Left colon (tissue), 2 donors: ENCODE measurements around the gene NEK7. TPM values are rescaled to one million over a fixed set of nuclear protein-coding genes. Genes with fewer than 3 reads are reported as not detected.
"Not testable (repeated sequence)": the region's sequence is repeated elsewhere in the genome, so short reads cannot be mapped to it uniquely, and the experiment has no call there.

ENCODE experiments used
- ATAC-seq: fragments of 200-7000 bp; cut with Tn5 transposase; one replicate; pipeline ENCODE4 v1.9.1; 2020; ENCODE audit warnings: mild to moderate bottlenecking, moderate library complexity
- DNase-seq, 2 donors: peaks; one replicate each; pipeline ENCODE4 v3.0.0-alpha.2; 2020
- intact Hi-C, 2 donors: fragments of 100-400 bp; cut with DNase I in 1 of 2; cut with micrococcal nuclease in 1 of 2; formaldehyde crosslinking; loops; one replicate each; pipeline versions ENCODE4 v1.11.2 to v1.14.0; 2022; cut with DNase I, micrococcal nuclease
- long read RNA-seq: library from polyadenylated mRNA; unstranded; transcript quantifications from one replicate; pipeline ENCODE4 v2.0.0, GENCODE V29; 2021
- total RNA-seq, 2 donors: library from RNA; stranded (reverse); fragmentation: NEBNext Ultra II Directional; extraction: Animal tissue kit (Norgen Biotek cat#: 25700); gene quantifications; one replicate each; pipeline ENCODE4 v1.2.1, GENCODE V29; 2021
- donor health status: DM: no; HTN: no; CAD: no.
- donor health status: DM: yes; HTN: yes; CAD: no.

NEK7 gene
- 10 to 100 TPM; 44.0 to 61.3 TPM for total RNA-seq
- long read RNA-seq, full-length matches to known transcripts = 40 of 50 reads
- long read RNA-seq, partial matches to known transcripts = 2 of 50 reads
- long read RNA-seq, other reads (novel, unspliced or antisense) = 8 of 50 reads

- DNase-seq (peak; percentile 87 to 88), ATAC-seq (peak; percentile 83)
- intact Hi-C loops = no loop called here
These were observed at the start of gene NEK7 for GRCh38 chr1:198156745-198157240. TSS of gene NEK7 (plus strand) at chr1:198156998. CDS start at chr1:198232581, 75,583 bp downstream.

DNA sequence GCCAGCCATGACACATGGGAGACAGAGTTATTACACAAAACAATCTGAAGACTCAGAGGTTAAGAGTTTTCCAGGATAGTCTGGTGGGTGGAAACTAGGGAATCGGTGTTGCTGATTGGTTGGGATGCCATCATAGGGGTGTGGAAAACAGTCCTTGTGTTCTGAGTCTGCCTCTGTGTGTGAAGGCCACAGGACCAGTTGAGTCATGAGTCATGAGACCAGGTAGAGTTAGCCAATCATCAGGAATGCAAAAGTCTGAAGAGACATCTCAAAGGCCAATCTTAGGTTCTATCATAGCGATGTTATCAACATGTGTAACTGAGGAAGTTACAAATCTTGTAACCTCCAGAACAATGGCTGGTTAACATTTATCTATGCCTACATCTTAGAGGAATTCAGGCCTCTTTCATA lies 49.7 kb upstream of the NEK7 start:
- DNase-seq = no peak
- no peak for ATAC-seq
- intact Hi-C loops = no loop called here

GRCh38 chr1:198108636-198109370 lies 48.0 kb upstream of the NEK7 start:
- intact Hi-C loops = no loop called here

DNA sequence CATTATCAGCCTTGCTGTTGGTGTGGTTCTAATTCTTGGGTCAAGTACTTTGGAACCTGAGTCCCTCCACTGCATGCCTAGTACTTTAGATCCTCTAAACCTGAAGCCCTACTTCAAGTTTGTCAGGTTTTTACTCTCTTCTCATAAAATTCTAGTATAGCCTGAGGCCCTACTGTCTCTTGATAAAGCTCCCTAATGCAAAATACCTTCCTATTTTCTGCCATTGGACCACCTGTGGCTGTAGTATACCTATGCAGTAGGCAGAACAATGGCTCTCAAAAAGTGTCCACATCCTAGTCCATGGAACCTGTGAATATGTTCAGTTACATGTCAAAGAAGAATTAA lies 47.5 kb upstream of the NEK7 start:
- DNase-seq (no peak), ATAC-seq (no peak)
- intact Hi-C loops = no loop called here

More at GRCh38 chr1:198108636-198109370, 48.0 kb upstream of the NEK7 start:
- DNase-seq (no peak), ATAC-seq (no peak)

DNA sequence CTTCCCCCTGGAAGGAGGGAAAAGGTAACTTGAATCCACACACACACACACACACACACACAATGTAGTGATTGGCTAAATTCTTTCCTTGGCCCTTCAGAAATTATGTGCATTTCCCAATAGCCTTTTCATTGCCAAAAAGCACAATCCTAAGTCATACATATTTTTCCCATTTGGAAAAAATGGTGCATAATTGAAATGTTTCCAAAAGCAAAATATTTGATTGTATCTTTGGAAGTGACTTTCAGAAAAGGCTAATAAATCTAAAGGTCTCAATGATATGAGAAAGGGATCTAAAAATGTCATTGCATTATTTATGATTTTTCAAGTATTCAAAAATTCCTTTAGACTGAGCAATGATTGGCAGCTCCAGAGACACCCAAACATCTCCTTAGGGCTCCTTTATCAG lies 43.5 kb upstream of the NEK7 start:
- no peak for DNase-seq
- no peak for ATAC-seq
- intact Hi-C loops = no loop called here

DNA sequence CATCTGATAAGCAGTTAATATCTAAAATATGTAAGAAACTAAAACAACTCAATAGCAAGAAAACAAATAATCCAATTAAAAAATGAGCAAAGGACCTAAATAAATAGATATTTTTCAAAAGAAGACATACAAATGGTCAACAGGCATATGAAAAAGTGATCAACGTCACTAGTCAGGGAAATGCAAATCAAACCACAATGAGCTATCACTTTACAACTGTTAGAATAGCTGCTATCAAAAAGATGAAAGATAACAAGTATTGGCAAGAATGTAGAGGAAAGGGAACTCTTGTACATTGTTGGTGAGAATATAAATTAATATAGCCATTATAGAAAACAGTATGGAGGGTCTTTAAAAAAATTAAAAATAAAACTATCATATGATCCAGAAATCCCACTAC lies 40.7 kb upstream of the NEK7 start:
- intact Hi-C loops = no loop called here
- ATAC-seq (no peak), DNase-seq (no peak)

- ATAC-seq (no peak), DNase-seq (no peak)
- intact Hi-C loops = no loop called here
These were observed 40.3 kb upstream of the NEK7 start for GRCh38 chr1:198116469-198116868.

GRCh38 chr1:198117267-198117666 lies 39.5 kb upstream of the NEK7 start:
- intact Hi-C loops = no loop called here
- ATAC-seq (no peak), DNase-seq (no peak)

DNA sequence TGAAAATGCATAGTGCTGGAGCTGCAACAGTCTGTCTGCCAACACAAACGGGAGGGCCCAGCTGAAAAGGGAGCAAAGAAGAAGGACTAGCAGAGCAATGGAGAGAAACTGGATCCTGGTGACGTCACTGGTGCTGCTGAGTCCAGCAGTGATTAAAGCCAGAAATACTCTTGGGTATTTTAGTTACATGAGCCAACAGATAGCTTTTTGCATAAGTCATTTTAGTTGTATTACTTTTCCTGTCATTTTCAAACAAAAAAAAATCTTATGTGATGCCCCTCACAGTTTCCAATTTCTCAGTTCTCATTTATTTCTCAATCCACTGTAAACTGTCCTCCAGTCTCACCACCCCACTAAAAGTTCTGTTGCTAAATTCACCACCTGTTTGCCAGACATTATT lies 38.7 kb upstream of the NEK7 start:
- DNase-seq (peak; percentile 18 to 30), ATAC-seq (no peak)
- intact Hi-C loops = no loop called here

- DNase-seq = no peak
- intact Hi-C loops = no loop called here
- ATAC-seq = no peak
These were observed 36.9 kb upstream of the NEK7 start for GRCh38 chr1:198119906-198120305.

DNA sequence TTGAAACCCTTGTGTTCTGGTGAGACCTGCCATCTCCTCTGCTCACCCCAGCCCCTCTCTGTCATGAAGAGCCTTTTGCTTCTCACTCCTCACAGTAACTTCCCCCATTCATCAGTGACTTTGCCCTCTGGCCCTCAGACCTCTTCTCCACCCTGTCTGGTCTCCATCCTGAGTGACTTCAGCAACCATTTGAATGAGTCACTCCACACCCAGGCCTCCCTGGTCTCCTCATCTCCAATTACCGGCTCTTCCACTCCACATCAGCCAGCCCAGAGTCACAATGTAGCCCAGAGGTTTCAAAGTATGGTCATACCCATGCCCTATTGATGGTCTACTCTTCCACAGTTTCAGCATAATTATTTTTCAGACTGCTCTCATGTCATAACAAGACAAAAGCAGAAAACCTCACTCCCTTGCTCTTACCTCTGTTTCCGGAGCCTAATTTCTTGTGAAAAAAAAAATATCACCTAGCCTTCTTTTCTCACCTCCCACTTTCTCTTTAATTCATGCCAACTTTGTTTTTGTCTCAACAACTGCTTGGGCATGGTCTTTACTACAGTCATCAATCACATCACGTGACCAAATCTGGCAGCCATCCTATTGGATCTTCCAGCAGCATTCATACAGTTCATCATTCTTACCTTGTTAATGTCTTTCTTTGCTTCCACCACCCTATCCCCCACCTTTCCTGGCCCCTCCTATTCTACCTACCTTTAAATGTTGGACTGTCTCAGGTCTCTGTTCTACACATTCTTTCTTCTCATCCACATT lies 35.6 kb upstream of the NEK7 start:
- no peak for DNase-seq
- ATAC-seq = no peak
- intact Hi-C loops = no loop called here

DNA sequence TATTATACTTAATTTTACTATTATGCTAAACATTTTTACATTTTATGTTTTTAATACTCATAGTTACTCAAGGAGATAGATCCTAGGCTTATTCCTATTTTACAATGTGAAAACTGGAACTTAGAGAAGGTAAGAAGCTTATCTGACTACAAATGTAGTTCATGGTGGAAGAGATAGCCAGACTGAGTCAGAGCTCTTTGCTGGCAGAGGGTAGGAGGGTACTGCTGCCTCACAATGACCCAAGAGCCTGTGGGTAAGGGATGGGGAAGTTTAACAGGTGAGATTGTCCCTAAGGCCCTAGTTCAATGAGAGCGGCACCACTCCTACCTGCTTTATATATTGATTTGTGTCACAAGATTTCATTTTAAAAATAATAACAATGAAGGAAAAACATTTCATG lies 34.1 kb upstream of the NEK7 start:
- DNase-seq (no peak), ATAC-seq (no peak)
- intact Hi-C loops = no loop called here

DNA sequence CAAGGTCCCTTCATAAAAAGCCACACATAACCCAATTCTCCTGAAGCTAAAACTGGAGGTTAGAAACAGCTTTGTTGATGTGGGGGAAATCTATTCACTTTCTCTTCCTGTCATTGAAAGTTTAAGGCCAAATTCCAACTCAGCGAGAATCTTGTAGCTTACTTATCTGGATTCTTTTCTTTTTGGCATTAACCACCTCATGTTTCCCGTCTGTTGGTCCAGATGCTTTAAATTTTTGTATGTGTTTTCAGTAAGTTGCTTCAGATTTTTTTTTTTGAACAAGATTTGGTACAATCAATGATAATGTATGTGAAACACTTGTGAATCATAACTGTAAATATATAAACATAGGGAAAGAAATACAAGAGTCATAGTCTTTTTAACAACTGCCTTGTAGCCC lies 33.7 kb upstream of the NEK7 start:
- ATAC-seq (no peak), DNase-seq (no peak)
- intact Hi-C loops = no loop called here

- intact Hi-C loops = no loop called here
- no peak for ATAC-seq
- DNase-seq = no peak
These were observed 32.1 kb upstream of the NEK7 start for GRCh38 chr1:198124673-198125072.

DNA sequence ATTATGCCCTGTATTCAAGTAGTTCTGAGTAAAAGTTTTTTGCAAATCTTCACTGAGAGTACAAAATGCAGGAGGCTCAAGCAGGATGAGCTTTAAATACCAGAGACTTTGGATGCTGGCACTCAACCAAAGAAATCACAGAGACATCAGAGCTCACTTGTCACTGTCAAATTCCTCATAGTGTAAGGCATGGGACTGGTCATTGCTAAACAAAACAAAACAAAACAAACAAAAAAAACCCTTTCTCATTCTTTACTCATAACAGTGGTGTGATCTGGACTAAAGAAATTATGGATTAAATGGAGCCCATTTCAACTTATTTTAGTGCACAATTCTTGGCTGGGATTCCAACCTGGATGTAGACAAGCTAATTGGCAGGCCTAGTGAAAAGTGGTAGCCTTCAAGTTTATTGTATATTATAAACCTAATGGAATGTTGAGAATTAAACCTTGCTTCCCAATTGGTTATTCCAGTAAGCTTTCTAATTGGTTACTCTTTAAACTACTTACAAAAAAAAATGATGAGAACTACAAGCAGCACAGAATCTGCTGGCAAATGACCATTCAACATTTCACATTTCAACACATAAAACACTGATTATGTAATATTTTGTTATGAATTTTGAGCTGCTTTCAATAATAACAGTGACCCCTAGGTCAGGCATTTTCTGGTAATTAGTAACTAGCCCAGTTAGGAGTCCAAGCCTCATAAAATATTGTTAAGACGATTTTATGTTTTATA lies 30.6 kb upstream of the NEK7 start:
- no peak for DNase-seq
- intact Hi-C loops = no loop called here
- ATAC-seq = no peak

DNA sequence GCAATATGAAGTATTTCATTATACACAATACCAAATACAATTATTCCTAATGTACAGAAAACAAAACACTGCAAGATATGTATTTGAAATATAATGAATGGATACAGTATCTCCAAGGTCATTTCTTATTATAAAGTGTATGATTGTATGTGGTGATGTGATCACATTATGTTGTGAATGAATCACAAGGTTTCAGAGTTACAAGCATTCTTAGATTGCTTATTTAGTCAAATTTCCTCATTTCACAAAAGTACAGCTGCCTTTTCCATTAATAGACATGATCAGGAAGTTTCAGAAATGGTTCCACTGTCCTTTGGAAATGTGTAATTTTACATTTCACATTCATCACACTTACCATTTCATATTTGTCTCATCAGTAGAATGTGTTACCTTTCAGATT lies 28.3 kb upstream of the NEK7 start:
- ATAC-seq (no peak), DNase-seq (no peak)
- intact Hi-C loops = no loop called here

DNA sequence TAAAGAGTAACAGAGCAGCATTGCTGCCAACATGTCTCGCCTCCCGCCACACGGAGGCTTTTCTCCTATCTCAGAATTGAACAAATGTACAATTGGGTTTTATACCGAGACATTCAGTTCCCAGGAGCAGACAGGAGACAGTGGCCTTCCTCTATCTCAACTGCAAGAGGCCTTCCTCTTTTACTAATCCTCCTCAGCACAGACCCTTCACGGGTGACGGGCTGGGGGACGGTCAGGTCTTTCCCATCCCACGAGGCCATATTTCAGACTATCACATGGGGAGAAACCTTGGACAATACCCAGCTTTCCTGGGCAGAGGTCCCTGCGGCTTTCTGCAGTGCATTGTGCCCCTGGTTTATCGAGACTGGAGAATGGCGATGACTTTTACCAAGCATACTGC lies 26.7 kb upstream of the NEK7 start:
- ATAC-seq, DNase-seq, intact Hi-C loops: not testable (repeated sequence)

- ATAC-seq (no peak), DNase-seq (no peak)
- intact Hi-C loops = no loop called here
These were observed 24.6 kb upstream of the NEK7 start for GRCh38 chr1:198132060-198132781.

GRCh38 chr1:198134252-198134651 lies 22.5 kb upstream of the NEK7 start:
- intact Hi-C loops = no loop called here
- no peak for DNase-seq
- ATAC-seq = no peak
